Smooth muscle cell (in vitro differentiated cells): ENCODE measurements around the gene UBAP1. TPM values are rescaled to one million over a fixed set of nuclear protein-coding genes. Genes with fewer than 3 reads are reported as not detected.
"Not testable (repeated sequence)": the region's sequence is repeated elsewhere in the genome, so short reads cannot be mapped to it uniquely, and the experiment has no call there.

Experiments
- DNase-seq: peaks from one replicate; lab custom pipeline; 2025; ENCODE audit not compliant: unreplicated experiment; lab: John Stamatoyannopoulos, UW
- H2AFZ ChIP-seq: fragments of 200-600 bp; sonication (generic); 2 replicates; pipeline ENCODE4 v1.6.0; 2016; ENCODE audit warnings: antibody characterized with exemption, low read depth, mild to moderate bottlenecking
- H3F3A ChIP-seq: fragments of 200-600 bp; sonication (generic); 2 replicates; pipeline ENCODE4 v1.6.0; 2017; ENCODE audit warnings: antibody characterized with exemption, low read depth
- H3K27ac ChIP-seq: fragments of 200-600 bp; sonication (generic); 2 replicates; pipeline ENCODE4 v1.5.1; 2016; ENCODE audit warnings: low read depth, mild to moderate bottlenecking
- H3K27me3 ChIP-seq: fragments of 200-600 bp; sonication (generic); 2 replicates; pipeline ENCODE4 v1.6.1; 2016; ENCODE audit warnings: low read depth, mild to moderate bottlenecking
- H3K36me3 ChIP-seq: fragments of 200-600 bp; sonication (generic); 2 replicates; pipeline ENCODE4 v1.5.1; 2016; ENCODE audit warnings: low read depth
- H3K4me1 ChIP-seq: fragments of 200-600 bp; sonication (generic); 2 replicates; pipeline ENCODE4 v1.5.1; 2016; ENCODE audit warnings: low read depth
- H3K4me2 ChIP-seq: fragments of 200-600 bp; sonication (generic); 2 replicates; pipeline ENCODE4 v1.6.0; 2016; ENCODE audit warnings: mild to moderate bottlenecking
- H3K4me3 ChIP-seq: fragments of 200-600 bp; sonication (generic); 2 replicates; pipeline ENCODE4 v1.5.1; 2016; ENCODE audit warnings: mild to moderate bottlenecking
- H3K79me2 ChIP-seq: fragments of 200-600 bp; sonication (generic); 2 replicates; pipeline ENCODE4 v1.6.0; 2016; ENCODE audit warnings: low read depth, mild to moderate bottlenecking
- H3K9ac ChIP-seq: fragments of 200-600 bp; sonication (generic); 2 replicates; pipeline ENCODE4 v1.6.0; 2016; ENCODE audit warnings: low read depth
- H3K9me3 ChIP-seq: fragments of 200-600 bp; sonication (generic); replicated peaks from 2 replicates; pipeline ENCODE4 v1.5.1; 2016; ENCODE audit warnings: low read depth
- H4K20me1 ChIP-seq: fragments of 200-600 bp; sonication (generic); 2 replicates; pipeline ENCODE4 v1.6.0; 2016; ENCODE audit warnings: low read depth
- CTCF ChIP-seq: fragments of 200-600 bp; sonication (generic); IDR thresholded peaks from 2 replicates; pipeline ENCODE4 v1.5.1; 2017; ENCODE audit warnings: borderline replicate concordance, mild to moderate bottlenecking, antibody characterized with exemption; ENCODE audit not compliant: insufficient read depth, poor library complexity, severe bottlenecking
- WGBS: methylation state at CpG from one replicate; pipeline ENCODE4 v1.1.7; 2016; ENCODE audit warnings: low lambda C conversion rate; 5-methylcytosine and 5-hydroxymethylcytosine counted together
- polyA plus RNA-seq: library from polyadenylated mRNA; unstranded; fragments of >200 nt; fragmentation: Nextera tagmentation; extraction: Ambion mirVana; gene quantifications from 2 replicates; pipeline ENCODE4 v1.2.1, GENCODE V29; 2016
- small RNA-seq: library from RNA; depleted of rRNA; stranded (forward); fragments of <200 nt; gene quantifications from one replicate; pipeline ENCODE3, GENCODE V24; 2014
- total RNA-seq: library from RNA; depleted of rRNA; stranded (reverse); fragments of >200 nt; gene quantifications from 2 replicates; pipeline ENCODE4 v1.2.3, GENCODE V29; 2014

UBAP1 gene
- total and polyA plus RNA-seq, 2 experiments from 2014 or later: 45.0 to 49.9 TPM

- Histone ChIP-seq H3K4me2 (no peak overlapping the region), H3K4me3 (no peak overlapping the region), H3K9me3 (no peaks in the 10 kb centered on the region), H2AFZ (no peak overlapping the region), H3K79me2 (no peaks in the 10 kb centered on the region), H3K36me3 (no peaks in the 10 kb centered on the region), H3K27ac (no peak overlapping the region), H4K20me1 (no peaks in the 10 kb centered on the region), H3K9ac (no peak overlapping the region), H3K27me3 (no peaks in the 10 kb centered on the region), H3K4me1 (peaks cover 8% of the 10 kb centered on the region), H3F3A (no peaks in the 10 kb centered on the region)
- TF ChIP-seq CTCF: no peak
- 99% methylated on average over 2 of the region's 2 CpGs for WGBS
- DNase-seq: no peak
Measured at GRCh38 chr9:34291023-34291422, 112.2 kb downstream of the UBAP1 start.

- Histone ChIP-seq H3K79me2 (no peaks in the 10 kb centered on the region), H3K4me1 (peaks cover 8% of the 10 kb centered on the region), H4K20me1 (no peaks in the 10 kb centered on the region), H3K9me3 (no peaks in the 10 kb centered on the region), H3K36me3 (no peaks in the 10 kb centered on the region), H3F3A (no peaks in the 10 kb centered on the region), H3K27ac (no peak overlapping the region), H3K4me3 (no peak overlapping the region), H3K4me2 (no peak overlapping the region), H3K27me3 (no peaks in the 10 kb centered on the region), H2AFZ (no peak overlapping the region), H3K9ac (no peak overlapping the region)
- no peak for DNase-seq
- WGBS: 75% methylated on average over 2 of the region's 2 CpGs
- no peak for TF ChIP-seq CTCF
Measured at GRCh38 chr9:34291423-34291822, 112.6 kb downstream of the UBAP1 start.

- 49% methylated on average over 2 of the region's 2 CpGs for WGBS
Measured at GRCh38 chr9:34292552-34292951, 113.7 kb downstream of the UBAP1 start.

GRCh38 chr9:34301064-34301463 is 122.2 kb downstream of the UBAP1 start:
- not testable (repeated sequence) for H4K20me1 ChIP-seq, H3K4me2 ChIP-seq, H3K36me3 ChIP-seq, H3K79me2 ChIP-seq, H3K9ac ChIP-seq, H3K4me3 ChIP-seq, H2AFZ ChIP-seq, H3K4me1 ChIP-seq, H3K27me3 ChIP-seq, H3K27ac ChIP-seq, DNase-seq, H3K9me3 ChIP-seq, H3F3A ChIP-seq
- WGBS: 96% methylated on average over 7 of the region's 7 CpGs

More at GRCh38 chr9:34292552-34292951, 113.7 kb downstream of the UBAP1 start:
- H3K36me3 ChIP-seq: no peaks in the 10 kb centered on the region
- no peak overlapping the region for H3K9ac ChIP-seq
- H3K4me3 ChIP-seq: no peak overlapping the region
- H3K4me1 ChIP-seq: peaks cover 8% of the 10 kb centered on the region
- no peak overlapping the region for H2AFZ ChIP-seq
- DNase-seq: no peak
- no peaks in the 10 kb centered on the region for H3K9me3 ChIP-seq
- H3K27me3 ChIP-seq: no peaks in the 10 kb centered on the region
- no peak for TF ChIP-seq CTCF
- no peaks in the 10 kb centered on the region for H3F3A ChIP-seq
- H3K79me2 ChIP-seq: no peaks in the 10 kb centered on the region
- H3K4me2 ChIP-seq: no peak overlapping the region
- no peak overlapping the region for H3K27ac ChIP-seq
- H4K20me1 ChIP-seq: no peaks in the 10 kb centered on the region

Small RNA genes within 50 kb of the gene (small RNA-seq; reads per million reads assigned to genes)
- gene AL353662.3 (0.08 reads per million), gene RNA5SP282 (0.24 reads per million), gene RNU2-50P (0.08 reads per million)

Other genes with a start within 250 kb of the UBAP1 start
- 18.8 and 19.5 TPM in 2 replicates for gene UBAP2, start 130.2 kb upstream of the UBAP1 start, total RNA-seq
- 20.4 and 26.3 TPM in 2 replicates for gene UBAP2, start 130.2 kb upstream of the UBAP1 start, polyA plus RNA-seq
- 23.4 and 26.5 TPM in 2 replicates for gene DCAF12, start 52.3 kb upstream of the UBAP1 start, total RNA-seq
- gene DCAF12, start 52.3 kb upstream of the UBAP1 start, polyA plus RNA-seq: 16.1 and 20.3 TPM in 2 replicates
- 1.2 and 1.4 TPM in 2 replicates for gene KIF24, start 150.2 kb downstream of the UBAP1 start, total RNA-seq
- gene KIF24, start 150.2 kb downstream of the UBAP1 start, polyA plus RNA-seq: 0.51 and 0.91 TPM in 2 replicates
- 28.1 and 32.4 TPM in 2 replicates for gene NUDT2, start 150.5 kb downstream of the UBAP1 start, total RNA-seq
- 32.8 and 36.1 TPM in 2 replicates for gene NUDT2, start 150.5 kb downstream of the UBAP1 start, polyA plus RNA-seq
- gene MYORG, start 197.9 kb downstream of the UBAP1 start, total RNA-seq: 5.2 and 5.6 TPM in 2 replicates
- 4.2 and 6.3 TPM in 2 replicates for gene MYORG, start 197.9 kb downstream of the UBAP1 start, polyA plus RNA-seq